Suppressor macrophage (primary cell): ENCODE data around the gene FMN1.

Source experiments
- DNase-seq, 4 experiments: peaks; one replicate each; pipeline ENCODE4 v3.0.0-alpha.2; 2020 to 2022

The FMN1 gene

GRCh38 chr15:32763295-32763694 is 431.2 kb downstream of the FMN1 start:
- DNase-seq, result no peak

- no peak for DNase-seq
Observed at GRCh38 chr15:32757426-32757825, 437.1 kb downstream of the FMN1 start.

GRCh38 chr15:32750979-32751378 is 443.5 kb downstream of the FMN1 start:
- no peak for DNase-seq

GRCh38 chr15:32747921-32748342 is 446.6 kb downstream of the FMN1 start:
- DNase-seq, result no peak

- no peak for DNase-seq
Observed at GRCh38 chr15:32746116-32746857, 448.2 kb downstream of the FMN1 start.

- DNase-seq, result peak; percentile 27 to 67 (median 56)
Observed at GRCh38 chr15:32743411-32744140, 450.9 kb downstream of the FMN1 start.

GRCh38 chr15:32739522-32740063 is 454.9 kb downstream of the FMN1 start:
- no peak for DNase-seq

- no peak for DNase-seq
Observed at GRCh38 chr15:32738666-32739065, 455.8 kb downstream of the FMN1 start.

GRCh38 chr15:32737304-32737703 is 457.2 kb downstream of the FMN1 start:
- DNase-seq, result no peak

GRCh38 chr15:32736701-32737061 is 457.8 kb downstream of the FMN1 start:
- no peak for DNase-seq

GRCh38 chr15:32735989-32736700 is 458.4 kb downstream of the FMN1 start:
- DNase-seq, result no peak

GRCh38 chr15:32733281-32733680 is 461.2 kb downstream of the FMN1 start:
- no peak for DNase-seq

- no peak for DNase-seq
Observed at GRCh38 chr15:32732574-32733157, 461.8 kb downstream of the FMN1 start.

- DNase-seq, result peak in 3 of 4 experiments; percentile 15 to 45 (median 29)
Observed at GRCh38 chr15:32730677-32731654, 463.5 kb downstream of the FMN1 start.

GRCh38 chr15:32729700-32730395 is 464.7 kb downstream of the FMN1 start:
- no peak for DNase-seq

GRCh38 chr15:32723171-32723948 is 471.2 kb downstream of the FMN1 start:
- no peak for DNase-seq

- DNase-seq, result no peak
Observed at GRCh38 chr15:32722136-32722535, 472.4 kb downstream of the FMN1 start.

GRCh38 chr15:32721596-32721995 is 472.9 kb downstream of the FMN1 start:
- no peak for DNase-seq

GRCh38 chr15:32718821-32719716 is 475.4 kb downstream of the FMN1 start:
- DNase-seq, result peak in 3 of 4 experiments; percentile 30 to 58 (median 45)
